GM06990 (cell line): Measurements from ENCODE around the gene HCK.

Experiments used
- DNase-seq: peaks from one replicate; pipeline ENCODE4 v3.0.0-alpha.2; 2011; ENCODE audit not compliant: insufficient read length; ENCODE audit errors: extremely low read depth
- H3K27me3 ChIP-seq: replicated peaks from 2 replicates; pipeline ENCODE4 v1.6.0; 2011; ENCODE audit warnings: low read length; ENCODE audit not compliant: control insufficient read depth, insufficient read depth
- H3K36me3 ChIP-seq: 2 replicates; pipeline ENCODE4 v1.5.1; 2011; ENCODE audit warnings: low read length; ENCODE audit not compliant: control insufficient read depth, insufficient read depth
- H3K4me3 ChIP-seq: replicated peaks from 2 replicates; pipeline ENCODE4 v1.5.1; 2011; ENCODE audit warnings: low read depth, mild to moderate bottlenecking, control low read depth, low read length
- TF ChIP-seq, protein P1 (sequence below): IDR thresholded peaks from 2 replicates; pipeline ENCODE4 v1.5.1; 2011; ENCODE audit warnings: low read length, control low read depth, mild to moderate bottlenecking, inconsistent platforms; ENCODE audit not compliant: insufficient read depth, poor library complexity, severe bottlenecking

HCK gene

DNA sequence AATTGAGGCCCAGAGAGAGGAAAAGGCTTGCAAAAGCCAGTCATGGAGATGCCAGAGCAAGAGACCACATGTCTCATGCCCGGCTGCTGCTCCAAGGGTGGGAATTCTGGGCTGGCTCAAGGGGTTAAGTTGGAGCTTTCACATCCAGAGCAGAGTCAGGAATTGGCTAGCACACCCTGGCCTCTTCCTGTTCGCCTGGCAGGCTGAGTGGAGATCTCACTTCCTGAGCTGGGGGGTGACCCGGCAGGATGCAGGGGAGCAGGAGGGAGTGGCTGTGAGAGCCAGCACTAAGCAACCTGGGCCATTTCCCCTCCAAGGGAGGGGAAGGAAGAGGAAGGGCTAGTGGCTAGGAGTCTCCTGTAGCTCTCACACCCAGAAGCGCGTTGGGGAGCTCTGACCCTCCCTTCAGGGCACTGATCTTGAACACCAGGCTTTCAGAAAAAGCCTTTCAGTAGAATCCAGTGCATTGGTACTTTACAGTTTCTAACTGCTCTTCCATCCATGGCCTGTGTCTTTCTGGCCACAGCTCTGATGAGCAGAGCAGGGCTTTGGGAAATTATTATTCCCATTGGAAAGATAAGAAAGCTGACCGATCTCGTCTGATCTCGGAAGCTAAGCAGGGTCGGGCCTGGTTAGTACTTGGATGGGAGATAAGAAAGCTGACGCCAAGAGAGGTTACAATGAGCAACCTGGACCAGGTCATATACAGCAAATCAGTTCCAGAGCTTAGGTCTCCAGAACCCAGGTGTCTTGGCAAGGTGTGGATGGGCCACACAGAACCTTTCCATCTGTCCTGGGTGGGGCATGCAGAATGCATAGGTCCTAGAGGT lies 44.0 kb upstream of the HCK start:
- Histone ChIP-seq H3K36me3 (no peaks in the 10 kb centered on the region), H3K27me3 (no peaks in the 10 kb centered on the region), H3K4me3 (no peak overlapping the region)
- DNase-seq: no peak
- TF ChIP-seq, protein P1, sequence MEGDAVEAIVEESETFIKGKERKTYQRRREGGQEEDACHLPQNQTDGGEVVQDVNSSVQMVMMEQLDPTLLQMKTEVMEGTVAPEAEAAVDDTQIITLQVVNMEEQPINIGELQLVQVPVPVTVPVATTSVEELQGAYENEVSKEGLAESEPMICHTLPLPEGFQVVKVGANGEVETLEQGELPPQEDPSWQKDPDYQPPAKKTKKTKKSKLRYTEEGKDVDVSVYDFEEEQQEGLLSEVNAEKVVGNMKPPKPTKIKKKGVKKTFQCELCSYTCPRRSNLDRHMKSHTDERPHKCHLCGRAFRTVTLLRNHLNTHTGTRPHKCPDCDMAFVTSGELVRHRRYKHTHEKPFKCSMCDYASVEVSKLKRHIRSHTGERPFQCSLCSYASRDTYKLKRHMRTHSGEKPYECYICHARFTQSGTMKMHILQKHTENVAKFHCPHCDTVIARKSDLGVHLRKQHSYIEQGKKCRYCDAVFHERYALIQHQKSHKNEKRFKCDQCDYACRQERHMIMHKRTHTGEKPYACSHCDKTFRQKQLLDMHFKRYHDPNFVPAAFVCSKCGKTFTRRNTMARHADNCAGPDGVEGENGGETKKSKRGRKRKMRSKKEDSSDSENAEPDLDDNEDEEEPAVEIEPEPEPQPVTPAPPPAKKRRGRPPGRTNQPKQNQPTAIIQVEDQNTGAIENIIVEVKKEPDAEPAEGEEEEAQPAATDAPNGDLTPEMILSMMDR: no peak

DNA sequence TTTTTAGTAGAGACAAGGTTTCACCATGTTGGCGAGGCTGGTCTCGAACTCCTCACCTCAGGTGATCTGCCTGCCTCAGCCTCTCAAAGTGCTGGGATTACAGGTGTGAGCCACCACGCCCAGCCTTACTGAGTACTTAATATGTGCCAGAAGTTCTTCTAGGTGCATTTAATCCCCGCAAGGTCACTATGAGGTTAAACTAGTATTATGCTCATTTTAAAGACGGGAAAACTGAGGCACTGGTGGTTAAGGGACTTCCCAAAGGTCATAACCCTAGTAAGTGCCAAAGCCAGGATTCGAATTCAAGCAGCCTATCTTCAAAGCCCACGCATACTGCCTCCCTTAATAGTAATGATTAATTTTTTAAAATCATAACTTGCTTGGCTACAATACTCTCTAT lies 42.5 kb upstream of the HCK start:
- TF ChIP-seq, protein P1: no peak
- H3K4me3 ChIP-seq: no peak overlapping the region
- no peaks in the 10 kb centered on the region for H3K27me3 ChIP-seq
- no peak for DNase-seq
- no peaks in the 10 kb centered on the region for H3K36me3 ChIP-seq

DNA sequence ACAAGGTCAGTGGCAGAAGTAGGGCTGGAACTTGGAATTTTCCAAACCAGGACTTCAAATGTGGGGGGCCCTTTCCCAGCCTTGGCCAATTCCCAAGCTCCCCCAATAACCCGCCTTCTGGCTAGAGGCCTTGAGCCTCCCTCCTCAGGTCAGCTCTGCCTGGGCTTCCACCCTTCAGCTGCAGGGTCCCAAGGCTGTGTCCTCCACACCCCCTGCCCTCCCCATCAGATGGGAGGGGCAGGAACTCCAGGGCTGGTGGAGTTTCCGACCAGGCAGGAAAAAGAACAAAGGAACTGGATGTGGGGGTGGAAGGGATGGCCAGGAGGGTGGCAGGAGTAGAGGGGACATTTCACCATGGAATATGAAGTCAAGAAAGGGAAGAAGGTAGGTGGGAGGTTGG lies 41.9 kb upstream of the HCK start, which contains the start of gene CCM2L:
Gene CCM2L, plus strand, starts transcription at position 338 of the 400 bp plus-strand sequence. Its CDS starts 17 bp downstream, at position 355.
- DNase-seq: no peak
- Histone ChIP-seq H3K4me3 (no peak within 1 kb of the TSS), H3K27me3 (no peaks in the 10 kb centered on the region; the same call in 1 of the 2 replicates), H3K36me3 (no peaks in the 10 kb centered on the region)
- TF ChIP-seq, protein P1: no peak

DNA sequence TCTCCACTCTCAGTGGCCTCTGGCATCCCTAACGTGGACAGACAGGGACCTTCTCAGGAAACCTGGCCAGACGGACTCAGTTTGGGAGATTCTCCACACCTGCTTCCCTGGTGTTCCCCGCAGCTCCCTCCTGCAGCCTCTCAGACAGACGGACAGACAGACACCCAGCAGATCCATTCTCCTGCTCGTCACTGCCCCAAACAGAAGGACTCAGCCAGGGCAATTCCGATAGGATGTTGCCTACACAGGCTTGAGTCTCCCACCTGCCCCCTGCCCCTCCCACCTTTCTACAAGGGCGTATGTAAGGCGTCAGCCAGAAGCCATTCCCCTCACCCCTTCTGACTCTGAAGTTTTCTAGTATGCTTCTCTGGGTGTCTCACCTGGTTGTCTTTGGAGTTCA lies 41.4 kb upstream of the HCK start:
- H3K4me3 ChIP-seq: no peak overlapping the region
- no peak for DNase-seq
- H3K36me3 ChIP-seq: no peaks in the 10 kb centered on the region
- TF ChIP-seq, protein P1: no peak
- H3K27me3 ChIP-seq: no peaks in the 10 kb centered on the region; the same call in 1 of the 2 replicates

DNA sequence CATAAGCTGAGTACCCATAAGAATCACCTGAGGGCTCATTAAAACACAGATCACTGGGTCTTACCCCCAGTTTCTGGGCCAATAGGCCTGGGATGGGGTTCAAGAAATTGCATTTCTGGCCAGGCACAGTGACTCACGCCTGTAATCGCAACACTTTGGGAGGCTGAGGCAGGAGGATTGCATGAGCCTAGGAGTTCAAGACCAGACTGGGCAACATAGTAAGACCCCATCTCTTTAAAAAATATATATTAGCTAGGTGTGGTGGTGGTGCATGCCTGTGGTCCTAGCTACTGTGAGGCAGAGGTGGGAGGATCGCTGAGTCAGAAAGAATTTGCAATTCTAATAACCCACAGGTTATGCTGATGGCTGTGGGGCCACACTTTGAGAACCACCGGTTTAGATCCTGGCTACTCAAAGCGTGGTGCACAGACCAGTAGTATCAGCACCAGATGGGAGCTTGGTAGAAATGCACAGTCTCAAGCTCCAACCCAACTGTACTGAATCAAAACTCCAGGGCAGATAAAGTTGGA lies 39.8 kb upstream of the HCK start:
- H3K36me3 ChIP-seq: no peaks in the 10 kb centered on the region
- H3K4me3 ChIP-seq: no peak overlapping the region
- no peak for DNase-seq
- no peaks in the 10 kb centered on the region; the same call in 1 of the 2 replicates for H3K27me3 ChIP-seq
- TF ChIP-seq, protein P1: no peak
